GM12878 (cell line): Measurements from ENCODE around the gene SCN4A. TPM values are rescaled to one million over a fixed set of nuclear protein-coding genes. Genes with fewer than 3 reads are reported as not detected.

Experiments used
- ATAC-seq: fragments of 200-7000 bp; cut with Tn5 transposase; 3 replicates; pipeline ENCODE4 v1.9.1; 2020; ENCODE audit warnings: mild to moderate bottlenecking, moderate library complexity
- BruUV-seq: library from RNA; stranded (reverse); fragments of 400-500 nt; replicated peaks from 2 replicates; lab custom pipeline; 2021; lab: Mats Ljungman, UMichigan
- CTCF ChIA-PET: fragments of 300-600 bp; sonication (Branson Sonifier 250); formaldehyde crosslinking; extraction: SDS; loops from one replicate; lab custom pipeline; 2021; ENCODE audit warnings: inconsistent platforms; lab: Yijun Ruan, JAX
- POLR2A ChIA-PET: fragments of 350-600 bp; formaldehyde crosslinking; extraction: SDS; loops from one replicate; lab custom pipeline; 2021; ENCODE audit warnings: inconsistent platforms; lab: Charles Lee
- RAD21 ChIA-PET: fragments of 300-600 bp; sonication (Branson Sonifier 250); formaldehyde crosslinking; loops from one replicate; lab custom pipeline; 2023; ENCODE audit warnings: antibody characterized with exemption; ENCODE audit not compliant: unreplicated experiment; lab: Charles Lee
- SMC1A ChIA-PET: fragments of 300-600 bp; sonication (Branson Sonifier 250); formaldehyde crosslinking; loops from one replicate; lab custom pipeline; 2023; ENCODE audit not compliant: unreplicated experiment, uncharacterized antibody; lab: Charles Lee
- DNase-seq: peaks from one replicate; pipeline ENCODE4 v3.0.0-alpha.2; 2011; ENCODE audit warnings: low read depth, low spot score
- FAIRE-seq: peaks from 3 replicates; lab custom pipeline; 2011; peaks lifted over from hg19 to GRCh38; lab: Jason Lieb, UNC
- H2AFZ ChIP-seq: 2 replicates; pipeline ENCODE4 v1.6.0; 2011; ENCODE audit warnings: low read depth, low read length, control low read depth; ENCODE audit not compliant: control insufficient read depth
- H3K27ac ChIP-seq: 2 replicates; pipeline ENCODE4 v1.5.1; 2011; ENCODE audit warnings: control low read depth; ENCODE audit not compliant: control insufficient read depth, insufficient read depth
- H3K27me3 ChIP-seq, 2 experiments: replicated peaks in 1 of 2; 2 replicates each; pipeline versions ENCODE4 v1.6.0 to v1.6.1; 2011; ENCODE audit warnings: low read length in 1 of 2; ENCODE audit not compliant: control insufficient read depth in 2 of 2, insufficient read depth in 2 of 2
- H3K36me3 ChIP-seq, 2 experiments: 2 replicates each; pipeline ENCODE4 v1.5.1; 2011; ENCODE audit warnings: low read length in 1 of 2; ENCODE audit not compliant: control insufficient read depth in 2 of 2, insufficient read depth in 2 of 2
- H3K4me1 ChIP-seq: 2 replicates; pipeline ENCODE4 v1.6.1; 2011; ENCODE audit warnings: mild to moderate bottlenecking, low read length, moderate library complexity, mixed read lengths; ENCODE audit not compliant: control insufficient read depth, insufficient read depth
- H3K4me2 ChIP-seq: 2 replicates; pipeline ENCODE4 v1.6.0; 2011; ENCODE audit warnings: control low read depth; ENCODE audit not compliant: control insufficient read depth, insufficient read depth
- H3K4me3 ChIP-seq: fragments of 200-600 bp; sonication (generic); 2 replicates; pipeline ENCODE4 v1.5.1; 2016
- H3K79me2 ChIP-seq: 2 replicates; pipeline ENCODE4 v1.6.0; 2011; ENCODE audit warnings: low read length; ENCODE audit not compliant: control insufficient read depth, insufficient read depth
- H3K9ac ChIP-seq: 2 replicates; pipeline ENCODE4 v1.8.0; 2011; ENCODE audit warnings: low read length, control low read depth, mixed read lengths; ENCODE audit not compliant: control insufficient read depth, insufficient read depth
- H3K9me3 ChIP-seq: replicated peaks from 3 replicates; pipeline ENCODE4 v1.5.1; 2011; ENCODE audit warnings: mild to moderate bottlenecking, low read length; ENCODE audit not compliant: control insufficient read depth, insufficient read depth
- H4K20me1 ChIP-seq: 2 replicates; pipeline ENCODE4 v1.6.0; 2011; ENCODE audit not compliant: control insufficient read depth, insufficient read depth
- CHD4 ChIP-seq: fragments of 200-600 bp; sonication (generic); IDR thresholded peaks from 2 replicates; pipeline ENCODE4 v1.6.1; 2016; ENCODE audit warnings: mild to moderate bottlenecking
- CTCF ChIP-seq, 3 experiments: IDR thresholded peaks in 2 of 3; conservative IDR thresholded peaks in 1 of 3; 2 replicates each; pipeline ENCODE4 v1.5.1; 2011; ENCODE audit warnings: low read depth in 3 of 3, low read length in 3 of 3, mild to moderate bottlenecking in 3 of 3, control low read depth in 2 of 3, moderate library complexity in 2 of 3, inconsistent platforms in 1 of 3, mixed read lengths in 1 of 3; ENCODE audit not compliant: control insufficient read depth in 2 of 3, insufficient read depth in 1 of 3; ENCODE audit errors: extremely low read depth in 1 of 3
- MAX ChIP-seq: IDR thresholded peaks from 2 replicates; pipeline ENCODE4 v1.6.1; 2012; ENCODE audit warnings: low read depth, low read length, improper control_type of control experiment
- MTA3 ChIP-seq: IDR thresholded peaks from 2 replicates; pipeline ENCODE4 v1.6.1; 2012; ENCODE audit warnings: low read length, inconsistent platforms, borderline replicate concordance
- MXI1 ChIP-seq: fragments of 150-350 bp; IDR thresholded peaks from 2 replicates; pipeline ENCODE4 v1.6.1; 2011; ENCODE audit warnings: low read depth, mild to moderate bottlenecking, inconsistent platforms, low read length, improper control_type of control experiment
- NBN ChIP-seq: fragments of 450-650 bp; IDR thresholded peaks from 2 replicates; pipeline ENCODE4 v1.6.1; 2016
- RCOR1 ChIP-seq: conservative IDR thresholded peaks from 2 replicates; pipeline ENCODE4 v1.6.1; 2012; ENCODE audit warnings: low read depth, low read length, improper control_type of control experiment
- REST ChIP-seq: IDR thresholded peaks from 2 replicates; pipeline ENCODE4 v1.6.1; 2012; ENCODE audit warnings: mild to moderate bottlenecking, low read depth, low read length
- SMARCA5 ChIP-seq: fragments of 450-650 bp; IDR thresholded peaks from 2 replicates; pipeline ENCODE4 v1.6.1; 2017; ENCODE audit warnings: mild to moderate bottlenecking
- YY1 ChIP-seq: IDR thresholded peaks from 2 replicates; pipeline ENCODE4 v1.6.1; 2011; ENCODE audit warnings: low read depth, mild to moderate bottlenecking, low read length
- ZNF217 ChIP-seq: fragments of 450-650 bp; IDR thresholded peaks from 2 replicates; pipeline ENCODE4 v1.6.1; 2017; ENCODE audit warnings: antibody characterized with exemption, mild to moderate bottlenecking
- WGBS: methylation state at CpG from one replicate; pipeline ENCODE4 v1.1.6; 2016; ENCODE audit warnings: low lambda C conversion rate; ENCODE audit not compliant: insufficient replicate concordance, insufficient coverage; ENCODE audit errors: missing lambda C conversion rate; 5-methylcytosine and 5-hydroxymethylcytosine counted together
- in situ Hi-C: fragments of 300-500 bp; cut with MboI; formaldehyde crosslinking; loops from 9 replicates; pipeline ENCODE4 v1.14.3; 2018; ENCODE audit warnings: mixed read lengths
- intact Hi-C: fragments of 100-400 bp; cut with micrococcal nuclease; formaldehyde crosslinking; loops from one replicate; pipeline ENCODE4 v1.14.2; 2022; ENCODE audit not compliant: unreplicated experiment
- polyA plus RNA-seq, 11 experiments: library from polyadenylated mRNA; depleted of rRNA in 4 of 11; unstranded in 6 of 11; stranded (reverse) in 5 of 11; fragments of >200 nt; fragmentation: Nextera tagmentation in 4 of 11; fragmentation: Illumina TruSeq in 1 of 11; extraction: Ambion mirVana in 4 of 11; extraction: Trizol in 1 of 11; gene quantifications; 1 replicate in 1 of 11; 2 replicates in 10 of 11; pipeline versions ENCODE4 v1.2.1 to v1.2.3, GENCODE V29; 2011 to 2016; ENCODE audit warnings: inconsistent platforms in 2 of 11, missing spikeins in 2 of 11, low read depth in 1 of 11
- total RNA-seq, 4 experiments: library from RNA; depleted of rRNA in 3 of 4; stranded (reverse); fragments of >200 nt in 3 of 4; fragmentation: Illumina TruSeq in 1 of 4; extraction: Trizol in 1 of 4; gene quantifications; 2 replicates each; pipeline versions ENCODE4 v1.2.1 to v1.2.3, GENCODE V29; 2013 to 2021

Gene SCN4A
- total and polyA plus RNA-seq, 10 of the 15 experiments (the other 5 are each of a cell fraction or from before 2014, with no cell fraction given): under 0.01 to 0.15 (median 0.07) TPM; not detected in 4

- Histone ChIP-seq H3K79me2 (peaks cover 32% of the 10 kb centered on the region), H3K9ac (peak overlapping the region; percentile 86), H3K4me3 (peak overlapping the region; percentile 98), H3K4me1 (peaks cover 41% of the 10 kb centered on the region), H4K20me1 (no peaks in the 10 kb centered on the region), H3K27me3 (no peaks in the 10 kb centered on the region), H3K36me3 (peaks cover 7 to 11% of the 10 kb centered on the region in 2 experiments; a peak in 2 of 4 replicates), H3K4me2 (peak overlapping the region; percentile 88), H3K9me3 (no peaks in the 10 kb centered on the region), H3K27ac (peak overlapping the region; percentile 89), H2AFZ (peak overlapping the region; percentile 72)
- peak; percentile 31 for ATAC-seq
- TF ChIP-seq NBN (no peak), CTCF (IDR thresholded peaks at IDR 0.05 in 2 of 3, conservative IDR thresholded peaks at IDR 0.05 in 1 of 3; ENCODE audit: control insufficient read depth in 2 of 3, extremely low read depth in 1 of 3, insufficient read depth in 1 of 3, low read depth in 3 of 3, low read length in 3 of 3) (peak in 1 of 3 experiments; percentile 14; a peak in 2 of 6 replicates), REST (no peak), ZNF217 (peak; percentile 91), SMARCA5 (peak; percentile 97), YY1 (0 out of 2 replicates have a peak, but pooled peaks have one; percentile 77), MTA3 (no peak), CHD4 (peak; percentile 69; the same call in 1 of the 2 replicates), RCOR1 (0 out of 2 replicates have a peak, but pooled peaks have one; percentile 20), MAX (no peak), MXI1 (no peak)
- no peak for FAIRE-seq
- ChIA-PET SMC1A (interaction anchor here (0.7 to 9.0 kb wide), 12 partner anchors 12 to 201 kb away, joined by 3 to 111 read pairs (median 6); partner anchors contain the start of genes GH1 and ICAM2), POLR2A (interaction anchor here (0.6 to 5.9 kb wide), 10 partner anchors 10 to 201 kb away, joined by 3 to 68 read pairs (median 7); partner anchors contain the start of genes ERN1 and ICAM2), RAD21 (interaction anchor here (0.7 to 9.0 kb wide), 12 partner anchors 12 to 331 kb away, joined by 3 to 130 read pairs (median 7); partner anchors contain the start of genes GH1, ICAM2 and TEX2), CTCF (interaction anchor here (0.7 to 8.7 kb wide), 17 partner anchors 9 to 480 kb away, joined by 3 to 153 read pairs (median 4); partner anchors contain the start of genes GH1 and ICAM2)
- intact Hi-C loops (no loop called here), in situ Hi-C loops (no loop called here)
- no peak for DNase-seq
- BruUV-seq: TSS peak; percentile 93
- WGBS: 64% methylated on average over 4 of the region's 4 CpGs
Observed at GRCh38 chr17:63932721-63933120, 40.0 kb downstream of the SCN4A start.
